GM18873 (cell line): ENCODE results near the gene ZMIZ1.
A peak's percentile ranks its signal among the peaks of the same experiment; 100 is the strongest.

Experiments used
- ATAC-seq: cut with Tn5 transposase; IDR thresholded peaks from one replicate; pipeline ENCODE4 v1.9.1; 2021; ENCODE audit warnings: mild to moderate bottlenecking, moderate library complexity, moderate number of reproducible peaks; ENCODE audit not compliant: unreplicated experiment, low FRiP score

The ZMIZ1 gene

DNA sequence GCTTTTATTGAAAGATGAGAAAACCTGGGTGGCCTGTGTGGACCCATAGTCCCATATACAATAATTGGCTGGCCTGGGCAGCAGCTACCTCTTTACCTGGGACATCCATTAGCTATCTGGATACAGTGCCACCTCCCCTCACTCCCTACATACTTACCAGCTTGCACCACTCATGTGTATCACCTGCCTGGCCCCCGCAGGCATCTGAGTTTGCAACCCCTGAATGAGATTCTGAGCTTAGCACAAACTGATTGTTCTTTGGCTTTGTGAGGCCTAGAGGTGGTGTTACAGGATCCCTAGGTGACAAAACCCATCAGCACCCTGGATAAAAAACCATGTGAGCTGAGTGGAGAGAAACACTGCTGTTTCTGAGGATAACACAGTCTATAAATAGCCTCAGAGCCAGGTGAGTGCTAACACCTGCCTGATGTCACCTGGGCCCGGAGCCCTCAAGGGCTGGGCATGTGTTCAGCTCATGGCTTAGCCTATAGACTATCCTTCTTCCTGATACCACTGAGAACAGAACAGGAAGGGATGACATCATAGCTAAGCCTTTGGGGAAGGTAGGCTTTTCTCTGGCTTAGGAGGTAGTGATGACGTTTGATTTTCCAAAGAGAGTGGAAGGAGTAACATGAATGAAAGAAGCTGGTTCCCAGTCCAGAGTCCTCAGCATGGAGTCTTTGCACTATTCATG, 275.9 kb downstream of the ZMIZ1 start:
- ATAC-seq, result no peak

DNA sequence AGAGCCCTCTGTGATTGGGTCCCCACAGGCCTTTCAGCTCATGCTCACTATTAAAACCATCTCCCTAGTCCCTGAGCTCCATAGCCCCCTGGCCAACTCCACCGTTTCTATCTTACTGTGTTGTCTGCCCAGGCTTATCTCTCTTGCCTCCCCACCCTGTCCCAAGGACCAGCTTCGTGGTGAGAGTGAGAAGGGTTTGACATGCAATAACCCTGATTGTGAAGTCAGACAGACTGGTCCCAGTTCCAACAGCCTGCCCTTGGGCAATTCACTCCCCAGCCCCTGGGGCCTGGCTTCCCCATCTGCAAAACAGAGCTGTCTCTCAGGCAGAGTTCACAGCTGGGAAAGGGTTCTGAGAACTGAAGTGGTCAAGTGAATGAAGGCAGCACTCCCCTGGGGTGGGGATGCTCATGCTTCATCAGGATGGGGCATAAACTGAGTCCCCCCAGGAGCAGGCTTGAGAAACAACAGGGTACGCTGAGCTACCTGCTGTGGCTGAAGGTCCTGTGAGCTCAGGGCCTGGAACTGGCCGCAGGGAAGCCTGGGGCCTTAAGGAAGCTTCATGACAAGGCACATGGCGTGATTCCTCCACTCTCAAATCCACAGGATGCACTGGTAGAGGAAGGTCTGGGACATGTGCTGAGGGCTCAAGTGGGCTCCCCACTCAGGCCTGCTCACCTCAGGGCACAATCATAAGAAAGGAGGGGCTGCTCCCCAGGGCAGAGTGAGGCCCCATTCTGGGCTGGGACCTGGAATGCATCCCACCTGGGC, 276.7 kb downstream of the ZMIZ1 start:
- ATAC-seq, result no peak

DNA sequence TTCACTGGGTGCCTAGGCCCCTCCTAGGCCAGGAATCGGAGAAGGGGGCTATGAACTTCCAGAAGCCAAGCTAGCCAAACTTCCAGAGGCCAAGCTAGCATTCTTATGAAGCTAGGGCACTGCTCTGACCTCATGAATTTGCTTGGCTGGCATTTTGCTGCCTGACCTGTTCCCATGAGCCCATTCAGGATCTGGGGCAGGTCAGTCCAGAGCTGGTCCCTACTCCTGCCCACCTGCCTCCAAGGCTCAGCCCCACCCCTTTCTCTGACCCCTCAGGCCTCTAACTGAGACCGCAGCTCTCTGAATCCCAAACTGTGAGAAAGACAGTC, 277.2 kb downstream of the ZMIZ1 start:
- no peak for ATAC-seq

DNA sequence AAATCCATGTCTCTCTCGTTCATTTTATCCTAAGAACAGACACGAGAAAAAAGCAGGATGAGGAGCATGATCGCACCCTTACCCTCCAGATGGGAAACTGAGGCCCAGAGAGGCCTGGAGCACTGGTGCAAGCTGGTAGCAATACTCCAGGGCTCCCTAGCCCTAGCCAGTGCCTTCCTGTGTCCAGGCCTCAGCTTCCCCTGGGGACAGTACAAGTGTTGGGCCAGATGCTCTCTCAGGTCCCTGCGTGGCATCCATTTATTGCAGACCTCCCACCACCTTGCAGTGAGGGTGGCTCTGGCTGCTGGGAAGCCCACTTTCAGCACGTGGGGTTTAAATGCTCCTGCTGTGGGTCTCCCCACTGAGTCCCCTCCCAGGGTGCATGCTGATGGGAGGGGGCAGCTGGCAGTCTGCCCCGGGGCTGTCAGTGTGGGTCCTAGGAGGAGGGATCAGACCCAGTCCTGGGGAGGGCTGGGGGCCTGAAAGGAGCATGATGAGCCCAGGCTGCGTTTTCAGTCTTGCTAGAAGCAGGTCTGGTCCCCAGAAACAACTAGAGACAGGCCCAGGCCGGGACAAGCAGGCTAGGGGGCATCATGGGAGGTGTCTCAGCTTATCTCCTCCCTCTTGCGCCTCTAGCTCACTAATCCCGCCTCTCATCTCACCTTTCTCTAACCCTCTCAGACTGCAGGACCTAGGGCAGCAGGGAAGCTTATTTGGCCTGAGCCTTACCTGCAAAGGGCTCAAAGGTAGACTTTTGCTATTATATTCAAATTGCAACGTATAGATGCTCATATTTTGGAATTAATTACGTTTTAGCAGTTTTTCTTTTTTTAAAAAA, 277.8 kb downstream of the ZMIZ1 start:
- no peak for ATAC-seq

DNA sequence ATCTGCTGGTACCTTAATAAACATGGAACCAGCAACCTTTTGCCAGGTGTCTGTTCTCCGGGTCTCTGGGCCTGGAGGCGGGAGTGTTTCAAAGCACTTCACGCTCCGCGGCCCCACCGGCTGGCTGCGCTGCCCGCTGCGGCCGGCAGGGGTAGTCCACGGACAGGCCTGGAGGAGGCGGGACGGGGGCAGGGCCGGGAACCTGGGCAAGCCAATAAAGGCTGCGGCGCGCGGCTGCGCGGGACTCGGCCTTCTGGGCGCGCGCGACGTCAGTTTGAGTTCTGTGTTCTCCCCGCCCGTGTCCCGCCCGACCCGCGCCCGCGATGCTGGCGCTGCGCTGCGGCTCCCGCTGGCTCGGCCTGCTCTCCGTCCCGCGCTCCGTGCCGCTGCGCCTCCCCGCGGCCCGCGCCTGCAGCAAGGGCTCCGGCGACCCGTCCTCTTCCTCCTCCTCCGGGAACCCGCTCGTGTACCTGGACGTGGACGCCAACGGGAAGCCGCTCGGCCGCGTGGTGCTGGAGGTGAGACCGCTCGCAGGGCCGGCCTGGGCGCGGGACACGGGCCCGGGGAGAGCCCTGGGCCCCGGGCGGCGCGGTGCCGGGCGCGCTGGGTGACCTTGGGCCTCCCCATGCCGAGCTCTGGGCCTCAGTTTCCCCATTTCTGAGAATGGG, 278.6 kb downstream of the ZMIZ1 start, which contains the start of gene PPIF:
TSS of gene PPIF (plus strand) at position 244 of the 668 bp plus-strand sequence. CDS start at position 324, 80 bp downstream.
- ATAC-seq, result peak; percentile 50

DNA sequence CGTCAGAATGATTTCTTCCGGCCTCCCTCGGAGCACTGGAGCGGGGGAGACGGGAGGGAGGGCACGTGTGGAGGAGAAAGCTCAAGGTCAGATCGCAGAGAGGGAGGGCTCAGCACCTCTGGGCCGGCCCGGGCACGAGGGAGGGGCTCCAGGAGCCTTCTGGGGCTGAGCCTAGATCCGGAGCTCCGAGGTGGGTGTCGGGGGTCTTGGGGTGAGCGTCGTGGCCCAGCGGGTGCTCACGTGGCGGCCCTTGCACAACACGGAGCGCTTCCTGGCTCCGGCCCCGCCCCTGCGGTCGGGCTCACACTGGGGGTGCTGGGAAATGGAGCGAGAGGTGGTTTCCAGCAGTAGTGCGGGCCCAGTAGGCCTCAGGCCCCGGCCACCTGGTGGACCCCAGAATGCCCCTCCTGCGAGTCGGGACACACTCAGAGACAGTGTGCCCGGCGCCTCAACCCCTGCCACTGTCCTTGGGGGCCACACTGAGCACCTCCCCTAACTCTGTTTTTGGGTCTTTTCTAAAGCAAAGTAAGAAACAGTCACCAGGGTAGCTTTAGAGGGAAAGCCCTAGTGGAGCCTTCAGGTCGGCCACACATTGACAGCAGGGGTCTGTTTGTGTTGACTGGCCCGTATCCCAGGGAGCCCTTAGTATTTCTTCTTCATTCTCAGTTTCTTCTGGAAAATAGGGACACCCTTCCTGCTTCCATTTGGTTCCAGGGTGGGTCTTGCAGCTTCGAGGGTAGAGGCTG, 279.3 kb downstream of the ZMIZ1 start:
- ATAC-seq, result peak; percentile 67

DNA sequence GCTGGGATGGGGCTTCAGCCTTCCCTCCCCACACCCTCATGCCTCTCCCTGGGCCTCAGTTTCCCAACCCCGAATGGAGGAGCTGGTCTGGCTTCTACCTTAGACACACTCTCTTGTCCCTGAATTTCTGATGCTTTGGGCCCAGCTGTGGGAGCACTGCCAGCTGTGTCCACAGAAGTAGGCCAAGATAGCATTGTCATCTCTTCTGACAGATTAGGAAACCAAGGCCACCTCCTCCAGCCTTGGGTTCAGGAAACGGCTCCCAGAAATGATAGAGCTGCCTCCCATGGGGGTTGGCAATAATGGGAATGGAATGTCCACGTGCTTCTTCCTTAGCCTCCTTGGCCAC, 279.8 kb downstream of the ZMIZ1 start:
- no peak for ATAC-seq

DNA sequence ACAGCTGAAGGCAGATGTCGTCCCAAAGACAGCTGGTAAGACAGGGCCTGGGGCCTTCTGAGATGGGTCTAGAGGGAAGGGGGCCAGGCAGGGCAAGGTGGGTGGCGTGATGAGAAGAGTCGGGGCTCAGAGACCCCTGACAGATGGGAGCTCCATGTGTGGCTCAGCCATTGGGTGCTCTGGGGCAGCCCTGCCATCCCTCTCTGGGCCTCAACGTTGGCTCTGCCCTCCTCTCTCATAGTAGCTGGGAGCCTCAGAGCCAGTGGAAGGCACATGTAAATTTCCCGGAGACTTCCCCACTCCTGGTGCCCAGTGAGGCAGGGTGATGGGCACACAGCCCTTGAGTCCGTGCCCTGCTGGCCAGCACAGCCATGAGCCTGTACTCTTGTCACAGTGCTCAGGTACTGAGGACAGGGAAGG, 280.3 kb downstream of the ZMIZ1 start:
- no peak for ATAC-seq

DNA sequence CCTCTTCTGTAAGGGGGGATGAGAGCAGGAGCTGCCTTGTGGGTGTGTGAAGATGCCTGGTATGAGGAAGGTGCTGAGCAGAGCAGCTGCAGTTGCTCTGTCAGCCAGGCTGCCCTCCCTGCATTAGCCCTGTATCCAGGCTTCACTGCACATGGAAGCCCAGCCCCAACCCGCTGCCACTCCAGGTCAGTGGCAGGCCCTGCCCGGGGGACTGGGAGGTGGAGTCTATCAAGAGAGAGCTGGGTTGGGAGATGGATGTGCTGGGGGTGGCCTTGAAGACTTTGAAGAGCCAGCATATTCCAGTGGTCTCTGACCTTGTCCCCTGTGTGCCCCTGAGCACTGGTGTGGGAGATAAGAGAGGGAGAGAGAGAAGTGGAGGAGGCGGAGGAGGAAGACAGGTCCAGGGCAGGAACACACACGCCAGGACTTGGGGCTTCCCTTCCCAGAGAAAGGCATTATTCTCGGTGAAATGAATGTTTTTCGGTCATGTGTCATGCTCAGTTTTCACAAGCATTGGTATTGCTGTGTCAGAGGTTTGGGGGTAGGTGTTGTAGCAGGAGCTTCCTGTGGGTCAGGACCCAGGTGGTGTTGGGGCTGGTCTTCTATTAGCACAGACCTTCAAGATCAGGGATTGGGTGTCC, 281.1 kb downstream of the ZMIZ1 start:
- no peak for ATAC-seq

DNA sequence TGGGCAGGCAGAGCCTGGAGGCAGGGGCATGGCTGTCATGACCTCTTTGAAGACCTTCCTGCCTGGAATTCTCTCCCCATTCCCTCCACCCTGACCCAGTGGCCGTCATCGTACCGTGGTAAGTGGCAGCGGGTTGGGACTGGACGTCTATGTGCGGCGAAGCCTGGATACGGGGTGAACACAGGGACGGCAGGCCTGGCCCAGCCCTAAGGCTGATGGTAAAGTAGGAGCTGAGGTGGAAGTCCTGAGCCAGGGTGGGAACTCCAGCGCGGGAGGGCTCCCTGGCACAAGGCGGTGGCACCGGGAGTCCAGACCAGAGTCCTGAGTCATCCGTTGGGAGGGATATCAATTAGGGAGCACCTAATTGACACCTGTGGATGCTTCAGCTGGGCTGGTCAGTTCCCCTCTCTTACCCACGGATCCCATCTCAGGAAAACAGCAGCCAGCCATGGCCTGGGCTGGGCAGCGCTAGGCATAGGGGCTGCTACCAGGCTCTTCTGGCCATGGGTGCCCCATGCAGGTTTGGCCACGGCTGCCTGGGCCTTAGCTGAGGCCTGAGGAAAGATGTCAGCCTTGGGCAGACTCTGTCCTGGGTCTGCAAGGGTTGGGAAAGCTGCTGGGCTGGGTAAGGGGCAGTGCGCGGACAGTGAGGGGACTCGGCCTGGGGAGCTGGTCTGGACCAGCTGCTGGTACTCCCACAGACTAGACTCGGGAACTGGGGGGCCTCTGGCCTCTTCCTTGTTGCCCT, 281.8 kb downstream of the ZMIZ1 start:
- no peak for ATAC-seq

DNA sequence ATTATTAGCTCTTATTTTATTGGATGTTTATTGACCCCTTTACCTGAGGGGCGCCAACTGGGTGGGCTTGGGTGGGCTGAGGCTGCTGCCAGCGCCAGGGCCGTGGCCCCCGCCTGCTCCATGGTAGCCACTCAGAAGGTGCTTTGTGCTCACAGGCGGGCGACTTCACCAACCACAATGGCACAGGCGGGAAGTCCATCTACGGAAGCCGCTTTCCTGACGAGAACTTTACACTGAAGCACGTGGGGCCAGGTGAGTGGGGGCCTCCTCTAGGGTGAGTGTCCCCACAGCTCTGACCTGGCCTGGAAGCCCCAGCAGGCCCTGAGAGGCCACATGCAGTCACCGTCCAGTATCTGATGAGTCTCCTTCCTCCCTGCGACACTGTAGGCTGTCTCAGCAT, 282.6 kb downstream of the ZMIZ1 start:
- no peak for ATAC-seq

DNA sequence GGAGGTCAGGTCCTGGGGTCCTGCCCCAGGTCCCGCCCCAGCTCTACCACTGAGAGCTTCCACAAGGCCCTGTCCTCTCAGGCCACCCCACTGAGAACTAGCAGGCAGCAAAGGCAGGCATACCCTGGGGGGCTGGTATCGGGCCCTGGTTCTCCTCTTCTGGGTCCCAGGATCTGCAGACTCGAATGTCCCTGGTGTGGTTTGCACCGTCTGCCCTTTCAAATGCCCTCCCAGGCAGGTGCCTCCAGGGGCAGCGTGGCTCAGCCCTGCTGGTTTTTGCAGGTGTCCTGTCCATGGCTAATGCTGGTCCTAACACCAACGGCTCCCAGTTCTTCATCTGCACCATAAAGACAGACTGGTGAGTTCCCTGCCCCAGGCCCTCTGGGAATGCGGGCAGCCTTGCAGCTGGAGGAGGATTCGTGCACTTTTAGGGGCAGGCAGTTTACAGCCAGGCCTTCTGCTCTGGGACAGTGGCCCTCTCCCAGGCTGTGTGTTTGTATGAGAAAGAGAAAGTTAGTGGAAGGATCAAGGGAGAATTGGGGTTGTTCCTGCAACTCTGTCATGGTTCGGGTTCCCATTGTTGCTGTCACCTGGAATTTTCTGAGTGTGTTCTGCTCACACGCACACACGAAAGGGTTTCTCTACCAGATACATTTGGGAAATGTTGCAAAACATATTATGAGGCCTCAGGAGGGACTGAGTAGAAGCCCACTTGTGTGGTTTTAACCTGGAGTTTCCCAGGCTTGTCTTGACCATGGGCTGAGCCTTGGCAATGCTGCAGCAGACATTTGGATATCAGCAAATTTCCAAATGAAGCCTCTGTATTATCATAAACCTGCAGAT, 283.5 kb downstream of the ZMIZ1 start:
- no peak for ATAC-seq

DNA sequence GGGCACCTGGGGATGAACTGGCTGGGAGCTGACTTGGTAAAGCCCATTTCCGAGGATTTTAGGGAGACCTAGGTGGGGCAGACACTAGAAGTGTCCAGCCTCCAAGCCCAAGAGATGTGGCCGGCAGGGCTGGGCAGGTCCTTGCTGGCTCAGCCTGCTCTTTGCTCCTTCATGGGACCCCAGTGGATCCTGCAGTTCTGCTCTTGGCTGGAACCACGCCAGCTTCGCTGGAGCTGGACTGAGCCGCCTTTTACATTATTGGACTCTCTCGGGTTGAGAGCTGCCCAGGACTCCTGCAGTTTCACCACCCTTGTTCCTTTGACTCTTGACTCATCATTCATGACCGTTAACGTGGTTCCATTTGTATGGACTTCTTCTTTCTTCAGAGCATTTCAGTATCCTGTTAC, 284.2 kb downstream of the ZMIZ1 start:
- no peak for ATAC-seq

DNA sequence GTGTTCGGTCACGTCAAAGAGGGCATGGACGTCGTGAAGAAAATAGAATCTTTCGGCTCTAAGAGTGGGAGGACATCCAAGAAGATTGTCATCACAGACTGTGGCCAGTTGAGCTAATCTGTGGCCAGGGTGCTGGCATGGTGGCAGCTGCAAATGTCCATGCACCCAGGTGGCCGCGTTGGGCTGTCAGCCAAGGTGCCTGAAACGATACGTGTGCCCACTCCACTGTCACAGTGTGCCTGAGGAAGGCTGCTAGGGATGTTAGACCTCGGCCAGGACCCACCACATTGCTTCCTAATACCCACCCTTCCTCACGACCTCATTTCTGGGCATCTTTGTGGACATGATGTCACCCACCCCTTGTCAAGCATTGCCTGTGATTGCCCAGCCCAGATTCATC, 285.0 kb downstream of the ZMIZ1 start:
- no peak for ATAC-seq

DNA sequence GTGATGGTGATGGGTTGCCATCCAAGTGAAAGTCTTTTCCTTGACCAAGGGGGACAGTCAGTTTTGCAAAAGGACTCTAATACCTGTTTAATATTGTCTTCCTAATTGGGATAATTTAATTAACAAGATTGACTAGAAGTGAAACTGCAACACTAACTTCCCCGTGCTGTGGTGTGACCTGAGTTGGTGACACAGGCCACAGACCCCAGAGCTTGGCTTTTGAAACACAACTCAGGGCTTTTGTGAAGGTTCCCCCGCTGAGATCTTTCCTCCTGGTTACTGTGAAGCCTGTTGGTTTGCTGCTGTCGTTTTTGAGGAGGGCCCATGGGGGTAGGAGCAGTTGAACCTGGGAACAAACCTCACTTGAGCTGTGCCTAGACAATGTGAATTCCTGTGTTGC, 285.4 kb downstream of the ZMIZ1 start:
- ATAC-seq, result no peak

DNA sequence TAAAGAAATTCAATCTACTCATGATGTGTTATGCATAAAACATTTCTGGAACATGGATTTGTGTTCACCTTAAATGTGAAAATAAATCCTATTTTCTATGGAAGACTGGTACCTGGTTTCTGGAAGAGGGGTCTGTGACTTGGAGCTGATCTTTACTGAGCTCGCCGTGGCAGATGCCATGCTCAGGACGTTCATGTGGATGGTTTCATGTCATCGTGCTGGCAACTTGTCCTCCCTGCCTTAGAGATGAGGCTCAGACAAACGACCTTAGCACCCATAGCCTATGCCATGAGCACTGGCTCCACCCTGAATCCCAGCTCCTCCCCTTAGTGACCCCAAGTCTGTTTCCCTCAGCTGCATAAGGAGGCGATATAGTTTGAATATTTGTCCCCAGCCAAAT, 285.8 kb downstream of the ZMIZ1 start:
- no peak for ATAC-seq

DNA sequence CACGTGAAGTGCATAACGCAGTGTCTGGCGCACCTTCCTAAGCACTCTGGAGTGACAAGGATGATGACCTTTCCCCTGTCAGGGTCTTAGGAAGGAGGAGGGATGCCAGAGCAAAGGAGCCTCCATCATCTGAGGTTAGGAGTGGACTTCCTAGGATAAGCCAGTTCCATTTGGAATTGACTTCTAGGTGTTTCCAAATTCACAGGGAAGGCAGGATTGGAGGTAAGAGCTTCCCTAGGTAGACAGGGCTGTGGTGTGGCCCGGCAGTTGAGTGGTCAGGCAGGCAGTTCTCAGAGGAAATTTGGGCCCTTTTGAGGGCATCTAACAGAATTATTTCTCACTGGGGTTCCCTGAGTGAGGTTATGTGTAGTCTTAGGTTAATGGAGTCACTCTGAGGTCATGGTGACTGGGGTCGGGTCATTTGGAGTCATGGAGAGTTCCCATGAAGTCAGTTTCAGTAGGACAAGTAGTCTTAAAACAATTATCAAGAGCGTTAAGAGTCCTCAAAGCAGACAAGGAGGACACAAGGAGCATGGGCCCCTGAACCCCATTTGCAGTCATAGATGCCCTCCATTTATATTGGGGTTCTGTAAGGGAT, 286.8 kb downstream of the ZMIZ1 start:
- ATAC-seq, result no peak

DNA sequence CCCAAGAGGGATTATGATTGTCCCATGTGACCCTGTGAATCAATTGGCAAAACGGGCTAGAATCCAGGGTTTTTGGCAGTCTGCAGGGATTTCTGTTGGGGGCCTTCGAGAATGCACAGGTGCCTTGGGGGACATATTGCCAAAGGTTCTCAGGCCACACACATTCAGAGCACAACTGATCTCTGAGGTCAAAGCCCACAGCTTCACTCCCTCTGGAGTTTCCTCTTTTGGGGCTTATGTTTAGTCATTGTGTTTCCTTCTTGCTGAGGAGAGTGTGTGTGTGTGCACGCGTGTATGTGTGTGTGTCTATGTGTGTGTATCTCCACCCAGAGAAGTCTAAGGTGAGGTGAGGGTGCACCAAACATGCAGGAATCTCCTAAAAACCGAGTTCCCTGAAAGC, 287.3 kb downstream of the ZMIZ1 start:
- no peak for ATAC-seq
